ENCODE results near the gene ENGASE.
A peak's percentile ranks its signal among the peaks of the same experiment; 100 is the strongest.

Gene ENGASE

GRCh38 chr17:79080761-79081290 is 6.2 kb downstream of the ENGASE start:
- Histone ChIP-seq H3K4me1 (ENCODE audit: control insufficient read depth in 1 of 2, insufficient read depth in 1 of 2, low read depth in 1 of 2, low read length in 1 of 2) (peaks cover under 1 to 2% of the 10 kb centered on the region in 2 experiments), H3K27ac (no peak overlapping the region), H3K27me3 (peaks cover under 1% of the 10 kb centered on the region), H3K4me3 (ENCODE audit: low read depth in 1 of 2, low read length in 1 of 2) (no peak overlapping the region), H3K9me3 (no peaks in the 10 kb centered on the region), H3K36me3 (peaks cover 26% of the 10 kb centered on the region)
- TF ChIP-seq CTCF (IDR thresholded peaks at IDR 0.05) = no peak

GRCh38 chr17:79081571-79082276 is 7.1 kb downstream of the ENGASE start:
- H3K4me1 ChIP-seq (ENCODE audit: control insufficient read depth in 1 of 2, insufficient read depth in 1 of 2, low read depth in 1 of 2, low read length in 1 of 2) = no peaks in the 10 kb centered on the region
- H3K4me3 ChIP-seq (ENCODE audit: low read depth in 1 of 2, low read length in 1 of 2) = no peak overlapping the region
- no peak for TF ChIP-seq CTCF (IDR thresholded peaks at IDR 0.05)
- no peaks in the 10 kb centered on the region for H3K27me3 ChIP-seq
- H3K27ac ChIP-seq = no peak overlapping the region
- H3K9me3 ChIP-seq = no peaks in the 10 kb centered on the region
- H3K36me3 ChIP-seq = peaks cover 32% of the 10 kb centered on the region

- no peaks in the 10 kb centered on the region for H3K4me1 ChIP-seq (ENCODE audit: control insufficient read depth in 1 of 2, insufficient read depth in 1 of 2, low read depth in 1 of 2, low read length in 1 of 2)
- no peak overlapping the region for H3K4me3 ChIP-seq (ENCODE audit: low read depth in 1 of 2, low read length in 1 of 2)
- H3K27me3 ChIP-seq = no peaks in the 10 kb centered on the region
- H3K9me3 ChIP-seq = no peaks in the 10 kb centered on the region
- peaks cover 32% of the 10 kb centered on the region for H3K36me3 ChIP-seq
- TF ChIP-seq CTCF (IDR thresholded peaks at IDR 0.05) = peak; percentile 59
- no peak overlapping the region for H3K27ac ChIP-seq
Measured at GRCh38 chr17:79082311-79083190, 7.9 kb downstream of the ENGASE start.

- H3K9me3 ChIP-seq = no peaks in the 10 kb centered on the region
- H3K27me3 ChIP-seq = no peaks in the 10 kb centered on the region
- H3K27ac ChIP-seq = no peak overlapping the region
- H3K36me3 ChIP-seq = peaks cover 32% of the 10 kb centered on the region
- no peaks in the 10 kb centered on the region for H3K4me1 ChIP-seq (ENCODE audit: control insufficient read depth in 1 of 2, insufficient read depth in 1 of 2, low read depth in 1 of 2, low read length in 1 of 2)
- H3K4me3 ChIP-seq (ENCODE audit: low read depth in 1 of 2, low read length in 1 of 2) = no peak overlapping the region
- TF ChIP-seq CTCF (IDR thresholded peaks at IDR 0.05) = no peak
Measured at GRCh38 chr17:79083191-79083971, 8.8 kb downstream of the ENGASE start.

Data from neutrophil (primary cell).